Activated CD8-positive, alpha-beta memory T cell treated with anti-CD3 and anti-CD28 coated beads, Interleukin-2, amount 50 U/mL, for 24 hours (primary cell): ENCODE results near the gene SCG2.

Source experiments
- DNase-seq: peaks from one replicate; pipeline ENCODE4 v3.0.0-alpha.2; 2020; ENCODE audit errors: extremely low read depth

Gene SCG2

DNA sequence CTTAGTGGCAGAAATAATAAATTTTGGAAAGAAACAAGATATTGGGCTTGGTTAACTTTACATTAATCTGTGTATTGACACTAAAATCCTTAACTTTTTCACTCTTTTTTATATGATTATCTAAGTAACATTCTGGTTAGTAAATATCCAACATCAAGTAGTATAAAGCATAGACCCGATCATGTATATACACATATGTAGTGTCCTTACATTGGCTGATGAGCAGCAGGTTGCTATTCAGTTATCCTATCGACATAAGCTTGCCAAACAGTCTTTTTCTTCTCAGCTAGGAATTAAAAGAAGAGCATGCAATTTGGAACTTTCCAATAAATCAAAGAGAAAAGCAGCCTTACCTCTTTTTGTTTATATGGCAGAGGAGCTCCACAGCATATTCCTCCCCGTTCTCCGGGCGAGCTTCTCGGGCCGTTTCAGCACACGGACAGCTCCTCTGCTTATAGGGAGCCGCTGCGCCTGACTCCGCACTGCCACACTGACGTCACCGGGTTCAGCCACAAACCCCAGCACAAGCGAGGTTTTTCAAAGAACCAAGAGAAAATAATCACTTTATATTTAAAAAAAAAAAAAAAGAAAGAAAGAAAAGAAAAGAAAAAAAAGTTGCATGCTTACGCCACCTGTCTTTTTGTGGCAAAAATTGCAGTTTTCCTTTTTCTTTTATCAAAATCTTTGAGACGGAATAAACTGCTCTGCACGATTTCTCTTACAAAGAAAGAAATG, at the start of gene SCG2:
TSS of gene SCG2 (minus strand) at position 430 of the 735 bp plus-strand sequence. CDS start 3,079 bp downstream, outside the sequence.
- DNase-seq, result no peak

DNA sequence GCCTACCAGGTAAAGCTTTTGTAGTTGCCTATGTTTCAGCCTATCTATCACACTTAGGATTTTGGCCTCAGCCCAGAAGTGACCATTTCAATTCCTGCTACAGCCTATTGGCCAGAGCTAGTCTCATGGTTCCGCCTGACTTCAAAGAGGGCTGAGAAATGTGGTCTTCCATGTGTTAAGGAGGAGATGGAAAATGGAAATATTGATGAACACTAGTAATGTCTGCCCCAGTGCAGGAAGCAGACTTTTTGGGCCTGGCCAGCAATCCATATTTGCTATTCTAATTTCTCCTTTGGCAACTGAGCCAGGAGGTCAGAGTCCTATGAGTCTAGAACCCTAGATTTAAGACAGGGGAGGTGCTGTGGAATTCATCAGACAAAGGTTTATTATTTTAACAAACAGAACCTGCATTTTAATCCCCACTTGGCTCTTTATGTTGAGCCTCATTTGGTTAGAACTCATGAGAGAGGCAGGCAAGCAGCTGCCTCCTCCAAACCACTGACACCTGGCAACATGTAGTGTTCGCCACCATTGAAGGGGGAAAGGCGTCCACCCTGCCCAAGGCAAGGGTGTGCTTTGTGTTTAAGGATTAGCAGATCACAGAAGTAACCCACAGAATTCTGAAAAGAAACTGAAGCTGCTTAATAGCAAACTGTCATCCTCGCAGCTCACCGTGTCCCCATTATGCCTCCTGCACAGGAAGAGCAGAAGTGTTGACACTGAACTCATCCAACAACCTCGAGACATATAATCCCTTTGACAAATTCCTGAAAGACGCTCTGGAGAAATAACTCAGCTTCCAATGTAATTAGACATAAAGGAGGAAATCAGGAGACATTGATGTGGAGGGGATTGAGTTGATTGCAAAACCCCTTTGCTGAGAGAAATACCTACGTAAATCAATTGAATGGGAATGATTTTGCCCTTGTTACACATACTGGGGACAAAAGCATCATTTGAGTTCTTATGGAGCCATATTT, 47.7 kb upstream of the SCG2 start:
- no peak for DNase-seq

DNA sequence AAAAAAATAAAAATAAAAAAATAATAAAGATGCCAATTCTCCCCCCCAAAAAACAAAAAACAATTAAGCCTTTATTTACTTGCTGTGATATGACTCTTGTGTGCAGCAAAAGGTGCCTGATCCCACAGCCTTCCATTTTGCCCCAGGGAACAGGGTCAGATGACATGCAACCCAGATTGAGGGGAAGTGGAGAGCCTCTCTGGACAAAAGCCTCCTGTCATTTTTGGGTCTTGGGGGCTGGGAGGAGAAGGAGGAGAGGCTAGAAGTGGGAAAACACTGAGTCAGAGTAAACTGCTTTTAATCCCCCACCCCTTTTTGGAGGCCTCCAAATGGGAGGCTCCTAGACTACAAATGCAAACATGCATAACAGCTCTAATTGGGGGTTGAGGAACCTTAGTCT, 46.6 kb upstream of the SCG2 start:
- no peak for DNase-seq

GRCh38 chr2:223647258-223647952, 45.2 kb upstream of the SCG2 start:
- no peak for DNase-seq

GRCh38 chr2:223644136-223644535, 42.0 kb upstream of the SCG2 start:
- DNase-seq, result no peak

GRCh38 chr2:223643309-223643708, 41.1 kb upstream of the SCG2 start:
- DNase-seq, result no peak

GRCh38 chr2:223642506-223642905, 40.3 kb upstream of the SCG2 start:
- no peak for DNase-seq

- DNase-seq, result no peak
Measured at GRCh38 chr2:223641082-223641481, 38.9 kb upstream of the SCG2 start.

GRCh38 chr2:223635080-223635479, 32.9 kb upstream of the SCG2 start:
- DNase-seq, result no peak

GRCh38 chr2:223634238-223634637, 32.1 kb upstream of the SCG2 start:
- DNase-seq, result no peak

- DNase-seq, result no peak
Measured at GRCh38 chr2:223633656-223634055, 31.5 kb upstream of the SCG2 start.

DNA sequence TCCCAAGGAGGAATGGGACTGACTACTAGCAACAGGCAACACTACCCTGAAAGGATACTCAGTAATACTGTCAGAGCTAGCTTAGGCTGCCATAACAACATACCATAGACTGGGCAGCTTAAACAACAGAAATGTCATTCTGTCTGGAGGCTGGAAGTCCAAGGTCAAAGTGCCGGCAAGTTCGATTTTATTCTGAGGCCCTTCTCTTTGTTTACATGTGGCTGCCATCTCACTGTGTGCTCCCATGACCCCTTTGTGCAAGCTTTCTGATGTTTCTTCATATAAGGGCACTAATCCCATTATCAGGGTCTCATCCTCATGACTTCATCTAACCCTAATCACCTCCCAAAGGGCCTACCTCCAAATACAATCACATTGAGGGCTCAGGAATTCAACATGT, 30.7 kb upstream of the SCG2 start:
- no peak for DNase-seq

DNA sequence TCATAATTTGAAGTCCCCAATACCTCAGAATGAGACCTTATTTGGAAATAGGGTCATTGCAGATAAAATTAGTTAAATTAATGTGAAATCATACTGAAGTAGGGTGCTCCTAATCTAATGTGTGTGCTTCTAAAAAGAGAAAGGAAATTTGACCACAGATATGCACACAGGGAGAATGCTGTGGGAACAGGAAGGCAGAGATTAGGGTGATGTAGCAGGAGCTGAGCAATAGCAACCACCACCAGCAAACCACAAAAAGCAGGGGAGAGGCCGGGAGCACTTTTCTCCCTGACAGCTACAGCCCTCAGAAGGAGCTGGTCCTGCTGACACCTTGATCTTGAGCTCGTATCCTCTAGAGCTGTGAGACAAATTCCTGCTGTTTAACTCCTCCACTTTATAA, 24.6 kb upstream of the SCG2 start:
- no peak for DNase-seq

GRCh38 chr2:223625652-223626051, 23.5 kb upstream of the SCG2 start:
- DNase-seq, result no peak

DNA sequence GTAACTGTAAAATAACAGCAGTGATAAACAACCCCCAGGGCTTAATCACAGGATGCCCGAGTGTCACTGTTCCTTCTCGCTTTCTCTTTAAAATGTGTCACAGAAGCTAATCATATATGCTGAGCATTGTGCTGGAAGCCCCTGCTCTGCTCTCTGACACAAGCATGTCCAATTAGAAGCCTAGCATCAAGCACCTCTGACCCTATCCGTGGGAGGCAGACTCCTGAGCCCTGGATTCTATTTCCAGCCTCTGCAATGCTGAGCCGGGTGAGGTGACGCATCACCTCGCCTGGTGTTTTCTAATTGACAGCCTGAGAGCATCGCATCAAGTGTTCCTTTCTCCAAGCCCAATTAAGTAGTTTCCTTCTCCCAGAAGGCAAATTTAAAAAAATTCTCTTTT, 19.7 kb upstream of the SCG2 start:
- no peak for DNase-seq

DNA sequence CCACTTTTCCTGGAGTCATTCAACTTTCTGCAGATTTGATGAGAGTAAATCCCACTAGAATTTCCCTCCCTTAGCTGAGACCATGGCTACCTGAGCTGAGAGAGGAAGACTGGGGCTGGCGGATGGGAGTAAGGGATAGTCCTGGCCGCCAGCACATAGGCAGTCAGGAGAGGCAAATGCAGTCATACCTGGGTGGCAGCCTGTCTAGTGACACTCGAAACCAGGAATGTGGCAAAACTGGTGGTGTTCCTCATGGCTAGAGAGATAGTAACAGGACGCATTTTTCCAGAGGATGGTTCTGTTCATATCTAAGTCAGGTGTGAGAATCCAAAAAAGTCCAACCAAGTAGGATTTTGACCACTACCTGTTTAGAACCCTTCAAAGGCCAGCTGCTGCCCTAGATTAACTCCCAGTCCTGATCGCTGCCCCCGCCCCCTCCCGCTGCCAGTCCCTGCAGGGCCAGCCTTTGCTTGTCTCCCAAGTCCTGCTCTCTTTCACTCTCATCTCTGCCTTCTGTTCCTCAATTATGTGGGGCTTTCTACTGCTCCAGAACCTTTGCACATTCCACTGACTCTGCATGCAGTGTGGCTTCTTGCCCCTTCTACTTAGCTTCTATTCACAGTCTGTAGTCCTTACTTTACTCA, 17.4 kb upstream of the SCG2 start:
- DNase-seq, result no peak

DNA sequence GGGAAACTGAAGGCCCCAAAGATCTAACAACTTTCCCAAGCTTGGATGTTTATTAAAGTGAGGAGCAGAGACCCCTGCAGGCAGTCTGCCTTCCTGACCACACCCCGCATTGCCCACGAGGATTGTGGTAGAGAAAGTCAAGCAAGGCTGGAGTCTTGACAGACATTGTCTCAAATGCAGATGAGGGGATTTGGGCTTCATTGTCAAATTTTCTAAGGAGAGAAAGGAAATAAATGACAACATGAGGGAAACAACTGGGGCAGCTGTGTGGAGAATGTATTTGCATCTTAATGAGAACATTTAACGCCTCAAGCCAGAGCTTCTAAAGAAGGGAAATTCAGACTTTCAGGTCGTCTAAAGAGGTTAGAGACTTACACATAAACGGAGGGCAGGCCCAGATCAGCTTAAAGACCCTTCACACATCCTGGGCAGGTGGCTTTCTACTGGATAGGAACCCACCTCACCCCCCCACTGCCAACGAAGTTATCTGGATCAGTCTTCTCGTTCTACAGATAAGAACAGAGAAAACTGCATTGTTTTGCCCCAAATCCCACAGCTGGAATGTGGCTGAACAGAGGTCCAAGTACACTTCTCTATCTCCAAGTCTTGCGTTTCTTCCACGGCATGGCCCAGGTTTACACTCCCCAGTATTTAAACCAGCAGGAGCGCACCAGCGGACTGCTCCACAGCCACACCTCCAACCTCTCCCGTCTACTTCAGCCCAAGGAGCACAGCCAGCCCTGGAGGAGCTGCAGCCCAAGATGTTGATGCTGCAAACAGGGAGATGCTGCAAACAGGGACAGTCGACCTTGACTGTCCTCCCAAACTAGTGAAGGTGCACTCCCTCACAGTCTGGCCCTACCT, 16.2 kb upstream of the SCG2 start:
- DNase-seq, result no peak

- DNase-seq, result no peak
Measured at GRCh38 chr2:223614534-223614933, 12.4 kb upstream of the SCG2 start.

- DNase-seq, result no peak
Measured at GRCh38 chr2:223613017-223613950, 11.1 kb upstream of the SCG2 start.

DNA sequence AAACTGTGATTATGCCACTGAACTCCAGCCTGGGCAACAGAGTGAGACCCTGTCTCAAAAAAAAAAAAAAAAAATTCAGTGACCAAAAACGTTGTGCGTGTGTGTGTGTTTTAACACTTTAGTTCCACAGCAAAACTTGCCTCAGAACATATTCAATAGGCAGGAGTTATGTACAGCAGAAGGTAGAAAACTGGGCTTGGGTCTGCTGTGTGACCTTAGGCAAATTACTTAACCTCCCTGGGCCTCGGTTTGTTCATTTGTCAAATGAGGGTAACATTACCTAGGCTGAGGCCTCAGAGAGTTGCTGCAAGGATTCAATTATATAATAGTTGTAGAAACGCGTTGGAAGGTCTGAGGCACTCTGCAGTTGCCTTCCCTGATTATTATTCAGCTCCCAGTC, 10.3 kb upstream of the SCG2 start:
- DNase-seq, result no peak
